Fibroblast of skin of right quadriceps (primary cell): Measurements from ENCODE around the gene PFKFB2.
A peak's percentile ranks its signal among the peaks of the same experiment; 100 is the strongest.

Experiments used
- DNase-seq: peaks from one replicate; pipeline ENCODE4 v3.0.0-alpha.2; 2013

Gene PFKFB2

GRCh38 chr1:207052911-207053769 lies at the start of gene PFKFB2:
PFKFB2 (plus strand) TSS chr1:207053275; CDS start chr1:207054718, 1,443 bp downstream.
- peak; percentile 92 for DNase-seq

- peak; percentile 70 for DNase-seq
Measured at GRCh38 chr1:207004931-207005830, 47.9 kb upstream of the PFKFB2 start.

- DNase-seq, result no peak
Measured at GRCh38 chr1:207006083-207006482, 47.0 kb upstream of the PFKFB2 start.

GRCh38 chr1:207006914-207007313 lies 46.2 kb upstream of the PFKFB2 start:
- no peak for DNase-seq

GRCh38 chr1:207007352-207008033 lies 45.6 kb upstream of the PFKFB2 start:
- peak; percentile 95 for DNase-seq

- DNase-seq, result no peak
Measured at GRCh38 chr1:207009182-207009850, 43.8 kb upstream of the PFKFB2 start.

- no peak for DNase-seq
Measured at GRCh38 chr1:207009945-207010344, 43.1 kb upstream of the PFKFB2 start.

- no peak for DNase-seq
Measured at GRCh38 chr1:207010726-207011125, 42.3 kb upstream of the PFKFB2 start.

- no peak for DNase-seq
Measured at GRCh38 chr1:207013321-207014085, 39.6 kb upstream of the PFKFB2 start.

GRCh38 chr1:207014728-207015127 lies 38.3 kb upstream of the PFKFB2 start:
- no peak for DNase-seq

GRCh38 chr1:207015791-207016190 lies 37.3 kb upstream of the PFKFB2 start:
- DNase-seq, result no peak

GRCh38 chr1:207017615-207018559 lies 35.2 kb upstream of the PFKFB2 start:
- no peak for DNase-seq

GRCh38 chr1:207018707-207019106 lies 34.4 kb upstream of the PFKFB2 start:
- no peak for DNase-seq

GRCh38 chr1:207019161-207019560 lies 33.9 kb upstream of the PFKFB2 start:
- DNase-seq, result no peak

- DNase-seq, result no peak
Measured at GRCh38 chr1:207019661-207020060, 33.4 kb upstream of the PFKFB2 start.

GRCh38 chr1:207020065-207020708 lies 32.9 kb upstream of the PFKFB2 start:
- DNase-seq, result no peak

- DNase-seq, result no peak
Measured at GRCh38 chr1:207020709-207021107, 32.4 kb upstream of the PFKFB2 start.

- peak; percentile 46 for DNase-seq
Measured at GRCh38 chr1:207021139-207021861, 31.8 kb upstream of the PFKFB2 start.

- no peak for DNase-seq
Measured at GRCh38 chr1:207021876-207022596, 31.0 kb upstream of the PFKFB2 start.
